ENCODE measurements around the gene KCNMA1.
"Not testable (repeated sequence)": the region's sequence is repeated elsewhere in the genome, so short reads cannot be mapped to it uniquely, and the experiment has no call there.

KCNMA1 gene

DNA sequence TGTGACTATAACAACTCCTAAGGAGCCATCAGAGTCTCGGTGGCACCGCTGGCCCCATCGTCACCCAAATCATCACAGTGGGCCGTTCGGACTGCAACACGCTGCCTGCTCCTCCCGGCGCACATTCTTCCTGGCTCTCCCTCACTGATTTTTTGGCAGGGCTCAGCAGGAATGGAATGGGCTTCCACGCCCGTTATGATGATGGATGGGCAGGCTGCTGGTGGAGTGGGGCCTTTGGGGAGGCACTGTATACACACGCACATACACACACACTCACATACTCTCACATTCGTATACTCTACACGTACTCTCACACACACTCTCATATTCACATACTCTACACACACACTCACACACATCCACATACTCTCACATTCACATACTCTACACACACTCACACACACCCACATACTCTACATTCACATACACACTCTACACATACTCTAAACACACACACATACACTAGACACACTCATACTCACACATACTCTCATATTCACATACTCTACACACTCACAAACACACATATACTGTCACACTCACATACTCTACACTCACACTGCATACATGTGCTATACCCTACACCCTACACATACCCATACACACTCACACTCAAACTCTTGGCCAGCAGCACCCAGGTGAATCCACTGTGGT is 99.8 kb downstream of the KCNMA1 start:
- no peak for DNase-seq

DNA sequence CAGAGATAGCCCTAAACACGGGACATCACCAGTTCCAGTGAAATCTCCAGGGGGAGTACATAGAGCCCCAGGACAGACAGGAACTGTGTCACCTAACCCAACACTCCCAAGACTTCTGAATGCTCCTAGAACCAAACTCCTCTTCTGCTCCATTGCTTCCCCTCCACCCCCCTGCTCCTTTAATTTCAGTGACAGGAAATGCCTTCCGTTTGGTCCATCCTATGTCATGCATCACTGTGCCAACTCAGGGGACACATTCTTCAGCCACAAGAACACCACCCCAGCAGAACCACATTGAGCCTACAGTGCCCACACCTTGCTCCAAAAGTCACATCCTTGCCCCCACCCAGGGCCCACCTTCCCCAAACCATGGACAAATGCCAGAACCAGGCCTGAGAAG is 100.5 kb downstream of the KCNMA1 start:
- DNase-seq = no peak

DNA sequence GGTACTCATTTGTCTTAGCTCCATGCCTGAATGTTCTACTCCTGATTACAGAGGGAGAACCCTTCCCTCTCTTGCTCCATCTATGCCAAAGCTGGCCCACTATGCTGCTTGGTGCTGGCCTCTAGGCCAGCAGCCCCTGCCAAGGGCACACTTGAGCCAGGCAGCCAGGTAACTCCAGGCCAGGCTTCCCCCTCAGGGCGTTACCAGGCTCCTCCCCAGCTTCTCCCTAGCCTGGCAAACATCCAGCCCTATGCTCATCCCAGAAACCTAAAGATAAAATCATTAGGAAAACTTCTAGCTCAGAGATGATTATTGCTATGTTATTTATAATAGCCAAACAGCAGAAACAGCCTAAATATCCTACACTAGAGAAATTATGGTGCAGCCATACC is 103.7 kb downstream of the KCNMA1 start:
- DNase-seq = no peak

DNA sequence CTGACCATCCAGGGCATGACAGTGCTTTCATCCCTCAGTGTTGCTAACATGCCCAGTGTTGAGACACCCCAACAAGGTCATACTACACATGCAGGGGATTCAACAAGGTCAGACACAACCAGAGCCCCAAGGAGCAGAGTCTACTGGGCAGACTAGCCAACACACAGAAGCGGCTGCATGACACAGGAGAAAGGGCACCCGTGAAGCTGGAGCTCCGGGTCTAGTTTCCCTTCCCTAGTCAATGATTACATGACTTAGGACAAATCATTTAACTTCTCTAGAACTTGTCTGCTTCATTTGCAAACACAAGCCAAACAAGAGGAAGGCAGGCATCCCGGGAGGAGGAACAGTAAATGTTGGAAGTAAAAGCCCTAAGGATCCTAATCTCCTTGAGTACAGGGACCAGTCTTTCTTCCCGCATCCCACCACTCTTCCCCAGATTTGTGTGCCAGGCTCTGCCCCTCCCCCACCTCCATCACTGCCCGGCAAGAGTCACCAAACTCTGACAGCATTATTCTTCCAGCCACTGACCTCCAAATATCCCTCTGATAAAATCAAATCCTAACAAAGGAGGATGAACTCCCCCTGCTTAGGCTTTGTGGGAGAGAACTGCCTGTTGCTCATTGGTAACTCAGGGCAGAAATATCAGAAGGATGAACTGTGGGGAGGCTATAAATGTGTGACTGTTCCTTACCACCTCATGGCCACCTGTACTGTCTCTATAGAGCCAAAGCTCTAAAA is 104.3 kb downstream of the KCNMA1 start:
- no peak for DNase-seq

DNA sequence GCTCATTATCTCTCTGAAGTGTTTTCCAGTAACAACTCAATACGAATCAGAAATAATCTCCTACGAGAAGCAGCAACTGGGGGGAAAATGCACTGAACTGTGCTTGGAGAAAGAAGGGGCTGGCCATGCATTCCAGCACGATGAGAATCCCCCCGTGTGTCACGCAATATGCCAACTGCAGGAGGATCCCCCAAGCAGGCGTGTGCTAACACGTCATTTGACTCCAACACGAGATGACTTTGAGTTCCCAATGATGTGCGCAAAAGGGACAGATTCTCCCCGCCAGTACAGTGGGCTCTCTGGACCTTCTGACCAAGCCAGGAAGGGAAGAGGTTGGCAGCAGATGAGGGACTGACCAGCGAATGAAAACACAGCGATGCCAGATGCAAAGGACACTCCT is 105.5 kb downstream of the KCNMA1 start:
- no peak for DNase-seq

DNA sequence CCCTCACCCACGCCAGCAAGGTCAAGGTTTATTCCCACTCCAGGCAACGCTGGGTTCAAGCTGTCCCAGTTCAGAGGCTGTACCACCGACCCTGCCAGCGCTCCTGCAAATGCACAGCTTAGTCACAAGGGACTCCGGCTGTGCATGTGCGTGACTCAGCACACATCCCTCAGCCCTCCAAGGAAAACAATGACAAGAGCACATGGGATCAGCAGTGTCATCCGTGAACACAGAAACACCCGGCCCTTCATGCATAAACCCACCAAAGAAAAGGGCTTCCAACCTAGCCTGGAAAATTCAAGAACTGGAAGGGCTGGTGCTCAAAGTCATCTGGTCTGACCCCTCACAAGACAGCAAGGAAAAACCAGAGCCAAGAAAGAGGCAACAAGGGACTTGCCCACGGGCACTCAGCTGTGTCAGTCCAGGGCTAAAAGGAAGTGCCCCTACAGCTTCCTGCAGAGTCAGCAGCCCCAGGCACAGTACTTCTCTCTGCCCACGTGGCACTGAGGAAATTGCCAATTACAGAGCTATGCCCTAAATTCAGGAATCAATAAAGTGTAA is 106.1 kb downstream of the KCNMA1 start:
- peak in 20 of 56 donors; percentile 6 to 58 (median 32) for DNase-seq

DNA sequence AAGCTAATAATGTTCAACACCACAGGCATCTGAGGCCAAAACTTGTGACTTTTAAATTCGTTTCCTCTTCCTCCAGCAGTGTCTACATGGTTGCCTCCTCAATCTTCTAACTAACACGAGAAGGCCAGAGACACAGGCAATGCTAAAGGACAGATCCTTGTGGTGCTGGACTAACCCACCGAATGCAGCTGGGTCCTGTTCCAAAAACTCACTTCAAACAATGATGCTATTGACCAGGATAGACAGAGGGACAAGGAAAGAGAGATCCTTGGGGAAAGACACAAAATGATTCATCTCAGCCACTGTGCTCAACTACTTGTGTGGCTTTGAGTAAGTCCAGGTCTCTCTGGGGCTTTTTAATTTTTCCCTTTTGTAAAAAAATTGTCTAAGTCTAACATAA is 107.6 kb downstream of the KCNMA1 start:
- no peak for DNase-seq

DNA sequence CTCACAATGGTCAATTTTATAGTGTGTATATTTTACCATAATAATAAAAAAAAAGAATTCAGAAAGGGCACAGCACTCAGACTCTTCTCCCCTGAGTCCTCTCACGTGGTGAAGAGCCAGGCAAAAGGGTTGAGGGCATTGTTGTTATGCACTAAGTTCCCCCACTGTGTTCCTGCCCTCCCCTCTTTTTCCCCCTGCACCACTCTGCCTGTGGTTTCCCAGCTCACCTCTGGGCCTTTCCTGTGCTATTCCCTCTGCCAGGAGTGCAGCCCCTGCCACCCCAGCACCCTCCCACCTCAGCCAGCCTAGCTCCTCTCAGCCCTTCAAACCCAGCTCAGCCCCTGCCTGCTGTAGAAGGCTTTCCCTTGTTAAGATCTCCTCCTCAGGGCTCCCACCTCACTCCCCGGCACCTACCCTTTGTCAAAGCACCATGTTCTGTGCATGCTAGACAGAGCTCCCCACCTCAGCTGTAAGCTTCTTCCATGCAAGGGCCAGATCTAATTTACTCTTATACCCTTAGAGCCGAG is 108.5 kb downstream of the KCNMA1 start:
- DNase-seq = no peak

DNA sequence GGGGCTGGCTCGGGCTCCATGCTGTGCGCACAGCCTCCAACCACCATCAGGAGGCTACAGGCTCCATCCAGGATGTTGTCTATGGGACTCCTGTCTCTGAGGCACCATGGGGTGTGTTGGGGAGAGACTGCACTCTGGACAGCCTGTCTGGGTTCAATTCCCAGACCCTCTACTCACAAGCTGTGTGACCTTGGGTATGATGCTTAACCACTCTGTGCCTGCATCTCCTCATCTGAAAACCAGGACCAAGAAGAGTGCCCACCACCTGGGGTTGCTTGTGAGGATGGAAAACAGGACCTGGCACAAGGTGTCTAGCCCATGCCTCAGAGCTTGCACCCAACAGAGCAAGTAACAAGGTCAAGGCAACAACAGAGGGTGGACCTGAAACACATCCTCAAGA is 109.8 kb downstream of the KCNMA1 start:
- no peak for DNase-seq

DNA sequence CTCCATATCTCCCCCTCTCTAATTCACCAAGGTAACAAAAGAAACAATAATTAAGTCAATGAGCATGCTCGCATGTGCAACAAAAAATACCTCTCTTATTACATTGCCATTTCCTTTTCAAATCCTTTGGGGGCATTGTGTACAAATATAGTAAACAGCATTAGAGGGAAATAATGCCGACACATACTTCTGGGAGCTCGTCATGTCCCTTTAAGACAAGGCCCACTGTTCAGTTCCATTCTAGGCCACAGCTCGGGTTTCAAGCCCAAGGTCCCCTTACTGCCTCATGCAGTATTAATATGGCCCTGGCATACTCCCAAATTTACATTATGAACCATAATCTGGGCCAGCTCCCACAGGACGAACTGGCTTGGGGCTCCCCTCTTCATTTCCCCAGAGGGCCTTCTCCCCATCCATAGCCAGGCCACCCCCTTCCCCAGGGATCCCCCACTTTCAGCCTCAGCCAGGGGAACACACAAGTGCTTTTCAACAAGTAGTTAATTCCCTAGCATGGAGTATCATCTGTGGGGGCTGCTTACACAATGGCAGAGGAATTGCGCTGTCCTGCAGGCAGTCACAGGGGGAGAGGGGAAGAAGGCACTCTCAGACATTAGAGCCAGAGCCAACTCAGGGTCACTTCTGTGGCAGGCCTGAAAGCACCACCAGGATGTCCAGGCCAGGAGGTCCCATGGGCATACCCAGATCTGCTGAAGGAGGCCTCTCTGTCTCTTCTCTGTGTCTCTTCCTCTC is 110.6 kb downstream of the KCNMA1 start:
- DNase-seq = no peak

DNA sequence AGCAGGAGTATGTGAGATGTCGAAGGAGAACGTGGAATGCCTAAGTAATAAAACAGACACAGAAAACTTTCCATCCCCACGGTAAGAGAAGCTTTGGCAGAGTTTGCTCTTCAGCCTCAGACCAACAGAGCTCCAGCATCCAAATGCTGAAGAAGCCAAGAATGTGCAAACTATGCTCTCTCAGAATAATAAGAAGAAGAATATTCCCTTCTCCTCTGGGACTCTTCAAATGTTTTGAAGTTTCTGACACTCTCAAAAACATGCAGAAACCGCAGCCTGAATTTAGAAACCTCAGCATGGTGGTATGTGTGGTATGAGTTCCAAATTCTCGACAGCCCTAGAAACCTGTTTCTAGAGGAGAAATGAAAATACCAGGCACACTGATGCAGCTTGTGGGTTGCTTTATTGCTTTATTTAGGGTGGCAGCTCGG is 113.3 kb downstream of the KCNMA1 start:
- DNase-seq = no peak

DNA sequence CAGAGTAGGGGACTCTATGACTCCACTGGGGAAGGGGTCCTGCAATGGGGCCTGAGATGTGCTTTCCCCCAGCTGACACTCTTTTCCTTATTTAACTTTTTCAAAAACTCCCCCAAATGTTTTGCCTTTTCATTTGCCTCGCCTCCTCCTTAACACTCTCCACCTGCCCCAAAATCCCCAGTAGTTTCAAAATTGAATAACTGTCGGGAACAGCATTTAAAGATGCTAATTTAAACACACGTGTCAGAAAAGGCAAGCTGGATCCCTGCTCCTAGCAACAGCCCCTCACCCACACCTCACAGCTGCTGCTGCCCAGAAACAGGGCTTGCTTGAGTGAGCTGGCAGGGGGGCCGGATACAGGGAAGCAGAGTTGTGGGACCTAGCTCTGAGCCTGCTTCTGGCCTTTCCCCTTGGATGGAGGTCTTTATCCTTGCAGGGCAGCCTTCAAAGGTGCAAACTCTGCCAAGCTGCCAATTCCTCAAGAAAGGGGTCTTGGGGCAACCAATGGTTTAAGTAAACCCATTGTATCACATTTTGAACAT is 115.3 kb downstream of the KCNMA1 start:
- DNase-seq = no peak

DNA sequence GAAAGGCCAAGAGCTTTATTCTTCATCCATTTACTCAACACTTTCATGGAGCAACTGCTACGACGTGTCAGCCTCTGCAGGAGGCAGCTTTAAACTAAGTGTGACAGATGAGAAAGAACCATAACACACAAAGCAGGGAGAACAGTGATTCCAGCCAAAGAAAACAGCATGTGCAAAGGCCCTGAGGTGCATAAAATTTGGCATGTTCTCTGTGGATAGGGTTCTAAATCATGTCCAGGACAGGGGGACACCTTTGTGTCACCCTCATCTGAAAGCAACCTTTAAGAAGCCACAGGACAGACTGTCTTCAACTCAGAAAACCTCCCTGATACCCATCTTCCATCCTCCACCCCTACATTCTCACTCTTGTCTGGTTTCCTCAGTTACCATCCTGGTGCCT is 116.6 kb downstream of the KCNMA1 start:
- DNase-seq = no peak

DNA sequence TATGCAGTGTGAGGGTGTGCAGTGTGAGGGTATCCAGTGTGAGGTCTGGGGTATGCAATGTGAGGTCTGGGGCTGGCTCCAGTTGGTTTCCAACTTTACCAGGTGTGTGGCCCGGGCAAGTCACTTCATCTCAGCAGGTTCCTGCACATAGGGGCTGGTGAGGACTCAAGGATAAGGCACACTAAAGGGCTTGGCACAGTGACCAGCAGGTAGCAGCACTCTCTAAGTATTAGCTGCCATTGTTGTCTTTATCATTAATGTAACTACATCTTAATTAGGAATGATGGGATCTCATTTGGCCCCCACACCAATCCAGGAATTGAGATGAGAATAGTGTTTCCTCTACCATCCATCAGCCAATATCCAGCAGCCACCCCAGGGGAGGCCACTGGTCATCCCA is 117.3 kb downstream of the KCNMA1 start:
- DNase-seq = no peak

DNA sequence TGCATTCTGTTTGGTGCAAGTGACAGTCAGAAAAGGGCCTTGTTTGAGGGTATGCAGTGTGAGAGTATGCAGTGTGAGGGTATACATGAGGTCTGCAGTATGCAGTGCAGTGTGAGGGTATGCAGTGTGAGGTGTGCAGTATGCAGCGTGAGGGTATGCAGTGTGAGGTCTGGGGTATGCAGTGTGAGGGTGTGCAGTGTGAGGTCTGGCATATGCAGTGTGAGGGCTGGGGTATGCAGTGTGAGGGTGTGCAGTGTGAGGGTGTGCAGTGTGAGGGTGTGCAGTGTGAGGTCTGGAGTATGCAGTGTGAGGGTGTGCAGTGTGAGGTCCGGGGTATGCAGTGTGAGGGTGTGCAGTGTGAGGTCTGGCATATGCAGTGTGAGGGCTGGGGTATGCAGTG is 117.8 kb downstream of the KCNMA1 start:
- DNase-seq = not testable (repeated sequence)

DNA sequence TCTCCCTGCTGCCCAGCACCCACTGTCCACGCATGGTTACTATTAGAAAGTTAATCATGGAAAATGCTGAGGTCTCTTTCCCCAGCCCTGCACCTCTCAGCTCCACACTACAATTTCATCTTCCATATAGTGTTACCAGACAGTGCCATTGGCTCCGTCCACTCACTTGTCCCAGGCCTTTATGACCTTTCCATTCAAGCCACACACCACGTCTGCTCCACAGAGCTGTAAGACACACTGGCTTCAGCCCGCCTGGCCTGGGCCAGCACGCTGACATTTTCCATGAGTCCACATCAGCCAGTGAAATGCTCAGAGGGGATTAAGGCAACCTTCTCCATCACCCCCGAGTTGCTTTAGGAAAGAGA is 118.7 kb downstream of the KCNMA1 start:
- DNase-seq = no peak

DNA sequence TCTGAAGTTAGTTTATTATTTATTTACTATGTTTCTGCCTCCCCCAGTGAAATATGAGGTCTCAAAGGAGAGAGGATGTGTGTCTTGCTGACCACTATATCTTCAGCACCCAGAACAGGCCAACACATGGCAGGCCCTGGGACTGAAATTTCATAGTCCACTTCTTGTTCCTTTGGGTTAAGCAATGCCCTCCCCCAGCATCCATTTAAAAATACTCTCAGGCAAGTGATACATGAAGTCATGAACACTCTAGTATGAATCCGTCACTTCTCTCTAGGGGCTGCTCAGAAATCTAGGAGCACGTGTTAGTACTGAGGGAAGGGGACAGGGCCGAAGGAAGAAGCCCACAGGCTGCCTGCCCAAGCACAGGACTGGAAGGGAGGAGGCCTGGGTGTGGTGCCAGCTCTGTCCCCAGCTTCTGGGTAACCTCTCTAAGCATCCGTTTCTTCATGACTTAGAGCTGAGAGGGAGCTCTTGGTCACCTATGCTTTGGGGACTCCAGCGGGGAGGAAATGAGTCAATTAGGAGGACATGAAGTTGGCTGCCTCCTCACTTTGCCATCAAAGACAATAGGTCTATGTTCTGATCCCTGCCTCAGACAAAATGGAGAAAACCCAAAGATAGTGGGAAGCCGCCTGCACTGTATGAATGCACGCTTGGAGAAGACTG is 119.2 kb downstream of the KCNMA1 start:
- no peak for DNase-seq

DNA sequence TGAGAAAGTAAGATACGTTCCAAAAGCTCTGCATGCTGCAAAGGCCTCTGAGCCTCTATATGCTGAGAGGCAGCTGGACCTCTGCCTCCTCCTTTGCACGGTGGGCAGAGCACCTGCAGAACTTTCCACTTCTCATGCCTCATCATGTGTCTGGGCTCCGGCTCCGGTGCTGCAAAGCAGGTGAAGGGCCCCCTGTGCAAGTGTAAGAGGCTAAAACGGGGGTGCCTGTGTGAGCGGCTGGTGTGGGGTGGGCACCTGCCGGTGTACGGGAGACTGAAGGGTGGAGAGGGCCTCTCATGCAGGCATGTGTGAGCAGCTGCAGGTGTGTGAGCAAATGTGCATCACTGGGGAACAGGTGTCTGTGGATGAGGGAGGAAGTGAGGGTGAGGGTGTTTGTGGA is 121.0 kb downstream of the KCNMA1 start:
- DNase-seq = no peak

DNA sequence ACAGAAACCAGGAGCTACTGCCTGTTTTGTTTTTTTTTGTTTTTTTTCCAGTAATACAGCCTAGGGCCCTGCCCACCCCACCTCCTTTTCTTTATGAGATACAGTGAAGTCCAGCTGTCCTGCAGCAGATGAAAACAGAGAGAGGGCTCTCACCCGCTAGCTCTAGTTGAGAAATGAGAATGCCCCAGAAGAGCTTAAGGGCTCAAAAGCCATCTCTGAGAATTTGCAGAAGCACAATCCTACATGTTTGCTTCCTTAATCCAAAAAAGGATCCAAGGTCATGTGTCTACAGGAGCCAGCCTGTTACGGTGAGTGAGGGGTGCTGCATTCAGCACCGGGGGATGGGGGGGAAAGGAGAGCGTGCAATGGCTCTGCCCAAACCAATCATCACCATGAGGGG is 122.7 kb downstream of the KCNMA1 start:
- DNase-seq = no peak

DNA sequence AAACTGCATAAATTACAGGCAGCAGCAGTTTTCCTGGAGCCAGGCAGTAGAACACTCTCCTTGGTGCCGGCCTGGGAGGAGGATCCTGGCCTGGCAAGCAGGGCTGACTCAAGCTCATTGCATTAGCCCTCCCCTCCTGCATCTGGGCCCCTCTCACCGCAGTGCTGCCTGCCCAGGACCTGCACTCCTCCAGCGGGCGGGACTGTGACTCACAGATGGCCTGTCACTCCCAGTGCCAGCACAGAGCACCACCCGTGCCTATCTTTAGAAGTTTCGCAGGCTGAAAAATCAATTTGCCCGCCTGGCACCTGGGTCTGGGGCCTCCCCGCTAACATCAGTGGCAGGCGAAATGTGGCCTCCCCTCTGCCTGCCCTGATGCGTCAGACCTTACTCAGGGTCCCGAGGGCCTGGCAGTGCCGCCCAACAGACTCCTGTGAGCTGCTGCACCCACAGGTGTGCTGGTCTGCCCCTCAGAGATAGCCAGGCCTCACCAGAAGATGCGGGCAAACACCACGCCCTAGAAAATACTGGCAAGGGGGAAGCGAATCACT is 123.8 kb downstream of the KCNMA1 start:
- peak in 44 of 56 donors; percentile 16 to 80 (median 47) for DNase-seq

DNA sequence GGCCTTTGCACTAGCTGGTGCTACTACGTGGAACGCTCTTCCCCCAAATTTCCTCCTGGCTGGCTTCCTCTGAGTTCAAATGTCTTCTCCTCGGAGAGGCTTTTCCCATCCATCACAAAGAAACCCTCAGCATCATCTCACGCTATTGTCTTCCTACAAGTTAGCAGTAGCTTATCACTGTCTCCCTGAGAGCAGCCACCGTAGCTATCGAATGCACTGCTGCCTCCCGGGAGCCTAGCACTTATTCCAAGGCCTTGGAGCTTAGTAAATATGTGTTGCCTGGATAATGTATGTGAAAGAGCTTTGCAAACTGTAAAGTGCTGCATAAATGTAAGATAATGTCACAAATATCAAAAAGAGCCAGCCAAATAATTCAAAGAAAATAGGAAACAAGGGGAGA is 124.4 kb downstream of the KCNMA1 start:
- DNase-seq = peak in 1 of 56 donors; percentile 51
